B cell (primary cell): ENCODE measurements around the gene CD86. TPM values are rescaled to one million over a fixed set of nuclear protein-coding genes. Genes with fewer than 3 reads are reported as not detected.

Experiments
- ATAC-seq: fragments of 200-7000 bp; cut with Tn5 transposase; one replicate; pipeline ENCODE4 v1.10.0; 2021; ENCODE audit warnings: low read depth, mild to moderate bottlenecking, moderate number of reproducible peaks, moderate library complexity
- CTCF ChIA-PET: fragments of 350-600 bp; sonication (Branson Sonifier 250); formaldehyde crosslinking; loops from one replicate; lab custom pipeline; 2021; ENCODE audit warnings: antibody characterized with exemption, inconsistent platforms; lab: Charles Lee
- POLR2A ChIA-PET: fragments of 350-600 bp; sonication (Branson Sonifier 250); formaldehyde crosslinking; loops from one replicate; lab custom pipeline; 2021; ENCODE audit warnings: antibody characterized with exemption; lab: Charles Lee
- DNase-seq: peaks from one replicate; pipeline ENCODE4 v3.0.0; 2013
- H2AFZ ChIP-seq: 2 replicates; pipeline ENCODE4 v1.6.1; 2012; ENCODE audit warnings: mild to moderate bottlenecking, low read depth, low read length; ENCODE audit not compliant: insufficient read depth, poor library complexity, severe bottlenecking
- H3K27ac ChIP-seq, 2 donors: 1 replicate in 1 of 2; 2 replicates in 1 of 2; pipeline ENCODE4 v1.5.1; 2012 to 2013; ENCODE audit warnings: low read length in 2 of 2, mild to moderate bottlenecking in 2 of 2, moderate library complexity in 1 of 2
- H3K27me3 ChIP-seq, 4 experiments: fragments of 200-600 bp in 1 of 4; sonication (generic) in 1 of 4; replicated peaks in 1 of 4; 1 replicate in 2 of 4; 2 replicates in 2 of 4; pipeline versions ENCODE4 v1.6.1 to v1.7.0; 2013 to 2016; ENCODE audit warnings: low read length in 3 of 4, mild to moderate bottlenecking in 2 of 4, mixed read lengths in 1 of 4, moderate library complexity in 1 of 4; ENCODE audit not compliant: insufficient read depth in 4 of 4, control insufficient read depth in 3 of 4; ENCODE audit errors: control extremely low read depth in 1 of 4
- H3K36me3 ChIP-seq, 2 experiments: replicated peaks in 1 of 2; 1 replicate in 1 of 2; 2 replicates in 1 of 2; pipeline versions ENCODE4 v1.6.1 to v1.7.1; 2013; ENCODE audit warnings: low read length in 1 of 2; ENCODE audit not compliant: insufficient read depth in 2 of 2, control insufficient read depth in 1 of 2; ENCODE audit errors: control extremely low read depth in 1 of 2, extremely low read depth in 1 of 2
- H3K4me1 ChIP-seq, 2 donors: fragments of 200-600 bp in 1 of 2; sonication (generic) in 1 of 2; 1 replicate in 1 of 2; 2 replicates in 1 of 2; pipeline versions ENCODE4 v1.5.1 to v1.6.1; 2013 to 2017; ENCODE audit warnings: low read length in 2 of 2; ENCODE audit not compliant: control insufficient read depth in 2 of 2, insufficient read depth in 2 of 2
- H3K4me2 ChIP-seq: replicated peaks from 2 replicates; pipeline ENCODE3; 2012; ENCODE audit warnings: mild to moderate bottlenecking, low read depth, low read length; ENCODE audit not compliant: poor library complexity, severe bottlenecking
- H3K4me3 ChIP-seq, 5 experiments: fragments of 200-600 bp in 1 of 5; sonication (generic) in 1 of 5; 1 replicate in 3 of 5; 2 replicates in 2 of 5; pipeline versions ENCODE4 v1.5.1 to v1.7.0; 2011 to 2016; ENCODE audit warnings: low read length in 4 of 5, mild to moderate bottlenecking in 4 of 5, low read depth in 2 of 5, control low read depth in 1 of 5, moderate library complexity in 1 of 5; ENCODE audit not compliant: insufficient read depth in 1 of 5; ENCODE audit errors: control extremely low read depth in 1 of 5, extremely low read depth in 1 of 5
- H3K79me2 ChIP-seq: fragments of 200-600 bp; sonication (generic); one replicate; pipeline ENCODE4 v1.6.0; 2016; ENCODE audit warnings: low read length; ENCODE audit not compliant: control insufficient read depth, insufficient read depth
- H3K9ac ChIP-seq: fragments of 200-600 bp; sonication (generic); 2 replicates; pipeline ENCODE4 v1.6.1; 2017; ENCODE audit warnings: mild to moderate bottlenecking, low read length, moderate library complexity
- H3K9me3 ChIP-seq, 3 donors: one replicate each; pipeline versions ENCODE4 v1.6.1 to v1.7.1; 2013; ENCODE audit warnings: low read length in 2 of 3; ENCODE audit not compliant: control insufficient read depth in 2 of 3, insufficient read depth in 1 of 3; ENCODE audit errors: control extremely low read depth in 1 of 3
- H4K20me1 ChIP-seq: 2 replicates; pipeline ENCODE4 v1.6.0; 2012; ENCODE audit warnings: mild to moderate bottlenecking, low read length; ENCODE audit not compliant: insufficient read depth, control insufficient read depth, poor library complexity, severe bottlenecking
- H3K27ac Mint-ChIP-seq: one replicate; pipeline ENCODE4 v1.8.0; 2021; ENCODE audit warnings: mixed read lengths
- H3K27me3 Mint-ChIP-seq: one replicate; pipeline ENCODE4 v1.8.0; 2021; ENCODE audit warnings: mixed read lengths
- H3K4me1 Mint-ChIP-seq: one replicate; pipeline ENCODE4 v1.8.0; 2021; ENCODE audit warnings: mixed read lengths
- H3K4me3 Mint-ChIP-seq: one replicate; pipeline ENCODE4 v1.8.0; 2021; ENCODE audit warnings: mixed read lengths
- H3K9me3 Mint-ChIP-seq: one replicate; pipeline ENCODE4 v1.8.0; 2022; ENCODE audit warnings: mixed read lengths; ENCODE audit not compliant: insufficient read depth
- EZH2 ChIP-seq: IDR thresholded peaks from 2 replicates; pipeline ENCODE4 v1.6.1; 2012; ENCODE audit warnings: borderline replicate concordance, low read depth, mild to moderate bottlenecking, moderate library complexity, low read length; ENCODE audit not compliant: insufficient read depth, poor library complexity, severe bottlenecking
- whole genome bisulfite sequencing: methylation state at CpG from one replicate; pipeline ENCODE4 v1.1.5; 2013; ENCODE audit warnings: missing lambda C conversion rate; ENCODE audit not compliant: insufficient coverage; 5-methylcytosine and 5-hydroxymethylcytosine counted together
- intact Hi-C: fragments of 100-400 bp; cut with micrococcal nuclease; formaldehyde crosslinking; loops from one replicate; pipeline ENCODE4 v1.10.0; 2022
- polyA plus RNA-seq: library from polyadenylated mRNA; depleted of rRNA; stranded (reverse); fragments of >200 nt; gene quantifications from 2 replicates; pipeline ENCODE4 v1.2.3, GENCODE V29; 2012
- total RNA-seq, 2 donors: library from RNA; stranded (reverse); fragments of 120-200 nt in 1 of 2; gene quantifications; 1 replicate in 1 of 2; 2 replicates in 1 of 2; pipeline versions ENCODE4 v1.2.3 to v1.2.4, GENCODE V29; 2013 to 2022
- TF ChIP-seq, protein P1 (sequence below): fragments of 200-600 bp; IDR thresholded peaks from one replicate; pipeline ENCODE4 v1.8.0; 2022; ENCODE audit warnings: antibody characterized with exemption, mild to moderate bottlenecking

Gene CD86
- total and polyA plus RNA-seq, 2 donors (not counting 1 experiment from before 2014, with no cell fraction given): 31.5 to 38.2 TPM

DNA sequence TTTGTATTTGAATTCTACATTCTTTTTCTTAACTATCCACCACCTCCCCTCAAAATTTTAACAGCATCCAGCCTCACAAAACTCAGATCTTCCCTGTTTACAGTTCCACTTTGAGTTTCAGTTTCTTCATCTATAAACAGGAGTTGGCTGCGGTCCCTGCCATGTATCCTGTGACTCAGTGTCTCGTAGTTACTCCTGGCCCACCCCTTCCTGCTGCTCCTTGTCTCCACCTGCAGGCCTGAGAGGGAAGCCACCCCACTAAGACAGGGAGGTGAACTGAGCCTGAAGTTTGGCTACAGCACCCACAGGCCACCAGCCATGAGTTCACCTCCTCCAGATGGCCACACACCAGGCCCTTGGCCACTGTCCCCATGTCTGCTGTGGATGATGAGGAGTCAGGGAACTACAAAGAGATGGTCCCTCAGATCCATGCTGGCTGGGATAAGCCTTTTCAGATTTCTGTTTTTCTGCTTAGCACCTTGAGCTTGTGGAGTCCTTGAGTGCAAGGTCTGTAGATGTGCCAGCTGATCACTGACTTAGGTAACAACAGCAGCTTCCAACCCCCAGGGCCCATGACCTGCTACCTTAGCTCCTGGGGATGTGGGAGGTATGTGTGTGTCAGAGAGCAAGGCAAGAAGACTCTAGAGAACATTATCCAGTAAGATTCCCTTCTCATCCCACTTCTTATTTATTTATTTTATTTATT is 37.5 kb downstream of the CD86 start:
- H3K9me3 Mint-ChIP-seq: no peaks in the 10 kb centered on the region

More for the DNA sequence above, 37.5 kb downstream of the CD86 start:
- Histone ChIP-seq H3K27me3 (no peaks in the 10 kb centered on the region), H3K4me2 (peak overlapping the region; percentile 58), H4K20me1 (no peaks in the 10 kb centered on the region), H3K27ac (peak overlapping the region in 1 of 2 donors; percentile 60), H2AFZ (no peak overlapping the region), H3K4me1 (peaks cover 23 to 27% of the 10 kb centered on the region in 2 donors), H3K4me3 (no peak overlapping the region), H3K9ac (no peak overlapping the region), H3K9me3 (no peaks in the 10 kb centered on the region), H3K36me3 (no peaks in the 10 kb centered on the region), H3K79me2 (peaks cover 6% of the 10 kb centered on the region)
- peak; percentile 34 for ATAC-seq
- Mint-ChIP-seq H3K4me3 (peak overlapping the region; percentile 74), H3K27me3 (no peaks in the 10 kb centered on the region), H3K27ac (peak overlapping the region; percentile 81), H3K4me1 (peaks cover 37% of the 10 kb centered on the region)
- ChIA-PET CTCF (interaction anchor here (1.0 to 2.8 kb wide), 7 partner anchors 8 to 209 kb away, joined by 3 to 16 read pairs (median 8); no protein-coding TSS in a partner anchor), POLR2A (interaction anchor here (0.8 to 1.1 kb wide), 2 partner anchors 13 to 97 kb away, joined by 3 to 4 read pairs; no protein-coding TSS in a partner anchor)
- 0% methylated on average over 2 of the region's 2 CpGs for WGBS
- TF ChIP-seq, protein P1, sequence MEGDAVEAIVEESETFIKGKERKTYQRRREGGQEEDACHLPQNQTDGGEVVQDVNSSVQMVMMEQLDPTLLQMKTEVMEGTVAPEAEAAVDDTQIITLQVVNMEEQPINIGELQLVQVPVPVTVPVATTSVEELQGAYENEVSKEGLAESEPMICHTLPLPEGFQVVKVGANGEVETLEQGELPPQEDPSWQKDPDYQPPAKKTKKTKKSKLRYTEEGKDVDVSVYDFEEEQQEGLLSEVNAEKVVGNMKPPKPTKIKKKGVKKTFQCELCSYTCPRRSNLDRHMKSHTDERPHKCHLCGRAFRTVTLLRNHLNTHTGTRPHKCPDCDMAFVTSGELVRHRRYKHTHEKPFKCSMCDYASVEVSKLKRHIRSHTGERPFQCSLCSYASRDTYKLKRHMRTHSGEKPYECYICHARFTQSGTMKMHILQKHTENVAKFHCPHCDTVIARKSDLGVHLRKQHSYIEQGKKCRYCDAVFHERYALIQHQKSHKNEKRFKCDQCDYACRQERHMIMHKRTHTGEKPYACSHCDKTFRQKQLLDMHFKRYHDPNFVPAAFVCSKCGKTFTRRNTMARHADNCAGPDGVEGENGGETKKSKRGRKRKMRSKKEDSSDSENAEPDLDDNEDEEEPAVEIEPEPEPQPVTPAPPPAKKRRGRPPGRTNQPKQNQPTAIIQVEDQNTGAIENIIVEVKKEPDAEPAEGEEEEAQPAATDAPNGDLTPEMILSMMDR: peak; percentile 36
- no peak for TF ChIP-seq EZH2
- peak; percentile 40 for DNase-seq
- intact Hi-C loops: loop anchor here (1.0 to 5.0 kb wide), 4 partner anchors 40 to 545 kb away; partner anchors contain the start of gene POLQ
